Osteoblast (primary cell): ENCODE data around the gene ZNF148. TPM values are rescaled to one million over a fixed set of nuclear protein-coding genes. Genes with fewer than 3 reads are reported as not detected.

Source experiments
- DNase-seq: peaks from one replicate; pipeline ENCODE4 v3.0.0; 2011; ENCODE audit warnings: low spot score, mixed read lengths; ENCODE audit not compliant: insufficient read length; ENCODE audit errors: missing footprints
- H2AFZ ChIP-seq: 2 replicates; pipeline ENCODE4 v1.6.0; 2011; ENCODE audit warnings: mild to moderate bottlenecking, low read length
- H3K27ac ChIP-seq: 2 replicates; pipeline ENCODE4 v1.5.1; 2011; ENCODE audit warnings: mild to moderate bottlenecking, low read depth, low read length, moderate library complexity
- H3K27me3 ChIP-seq: 2 replicates; pipeline ENCODE4 v1.6.0; 2012; ENCODE audit warnings: mild to moderate bottlenecking, control low read depth, inconsistent platforms, low read length, moderate library complexity; ENCODE audit not compliant: insufficient read depth
- H3K36me3 ChIP-seq: 2 replicates; pipeline ENCODE4 v1.5.1; 2011; ENCODE audit warnings: mild to moderate bottlenecking, low read length, control low read depth, moderate library complexity; ENCODE audit not compliant: insufficient read depth
- H3K4me1 ChIP-seq: 2 replicates; pipeline ENCODE4 v1.5.1; 2011; ENCODE audit warnings: mild to moderate bottlenecking, low read length, control low read depth, moderate library complexity; ENCODE audit not compliant: insufficient read depth
- H3K4me2 ChIP-seq: 2 replicates; pipeline ENCODE4 v1.6.0; 2011; ENCODE audit warnings: mild to moderate bottlenecking, low read length; ENCODE audit not compliant: insufficient read depth
- H3K4me3 ChIP-seq: fragments of 200-600 bp; sonication (generic); 3 replicates; pipeline ENCODE4 v1.5.1; 2012; ENCODE audit warnings: mild to moderate bottlenecking, low read length, inconsistent platforms; ENCODE audit not compliant: insufficient read depth
- H3K79me2 ChIP-seq: 2 replicates; pipeline ENCODE4 v1.6.0; 2012; ENCODE audit warnings: mild to moderate bottlenecking, low read length, control low read depth, inconsistent platforms; ENCODE audit not compliant: insufficient read depth
- H3K9me3 ChIP-seq: 2 replicates; pipeline ENCODE4 v1.5.1; 2011; ENCODE audit warnings: low read depth, low read length, control low read depth
- H4K20me1 ChIP-seq: 2 replicates; pipeline ENCODE4 v1.6.0; 2012; ENCODE audit warnings: mild to moderate bottlenecking, low read length, control low read depth; ENCODE audit not compliant: insufficient read depth
- total RNA-seq: library from RNA; depleted of rRNA; stranded (reverse); fragments of >200 nt; gene quantifications from 2 replicates; pipeline ENCODE4 v1.2.3, GENCODE V29; 2012
- TF ChIP-seq, protein P1 (sequence below): IDR thresholded peaks from 2 replicates; pipeline ENCODE4 v1.5.1; 2011; ENCODE audit warnings: mild to moderate bottlenecking, low read depth, low read length, moderate library complexity; ENCODE audit errors: extremely low read depth

The ZNF148 gene
- total RNA-seq, 1 donor: 38.4 TPM

DNA sequence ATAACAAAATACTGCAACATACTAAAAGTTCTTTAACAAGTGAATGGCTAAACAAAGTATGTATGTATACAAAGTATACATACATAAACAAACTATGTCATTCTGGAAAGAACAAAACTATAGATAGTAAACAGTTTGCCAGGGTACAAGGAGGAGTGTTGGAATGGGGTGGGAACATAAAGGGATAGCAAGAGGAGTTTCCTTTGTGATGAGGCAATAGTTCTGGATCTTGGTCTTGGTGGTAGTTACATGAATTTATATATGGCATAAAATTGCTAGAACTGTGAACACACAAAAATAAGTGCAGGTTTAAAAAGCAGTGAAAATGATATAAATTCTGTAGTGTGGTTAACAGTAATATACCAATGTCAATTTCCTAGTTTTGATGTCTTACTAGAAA is 22.0 kb downstream of the ZNF148 start:
- TF ChIP-seq, protein P1, sequence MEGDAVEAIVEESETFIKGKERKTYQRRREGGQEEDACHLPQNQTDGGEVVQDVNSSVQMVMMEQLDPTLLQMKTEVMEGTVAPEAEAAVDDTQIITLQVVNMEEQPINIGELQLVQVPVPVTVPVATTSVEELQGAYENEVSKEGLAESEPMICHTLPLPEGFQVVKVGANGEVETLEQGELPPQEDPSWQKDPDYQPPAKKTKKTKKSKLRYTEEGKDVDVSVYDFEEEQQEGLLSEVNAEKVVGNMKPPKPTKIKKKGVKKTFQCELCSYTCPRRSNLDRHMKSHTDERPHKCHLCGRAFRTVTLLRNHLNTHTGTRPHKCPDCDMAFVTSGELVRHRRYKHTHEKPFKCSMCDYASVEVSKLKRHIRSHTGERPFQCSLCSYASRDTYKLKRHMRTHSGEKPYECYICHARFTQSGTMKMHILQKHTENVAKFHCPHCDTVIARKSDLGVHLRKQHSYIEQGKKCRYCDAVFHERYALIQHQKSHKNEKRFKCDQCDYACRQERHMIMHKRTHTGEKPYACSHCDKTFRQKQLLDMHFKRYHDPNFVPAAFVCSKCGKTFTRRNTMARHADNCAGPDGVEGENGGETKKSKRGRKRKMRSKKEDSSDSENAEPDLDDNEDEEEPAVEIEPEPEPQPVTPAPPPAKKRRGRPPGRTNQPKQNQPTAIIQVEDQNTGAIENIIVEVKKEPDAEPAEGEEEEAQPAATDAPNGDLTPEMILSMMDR: no peak
- Histone ChIP-seq H3K4me2 (no peak overlapping the region), H2AFZ (no peak overlapping the region), H3K4me1 (peaks cover 19% of the 10 kb centered on the region), H3K36me3 (no peaks in the 10 kb centered on the region), H3K79me2 (peaks cover 99% of the 10 kb centered on the region), H3K9me3 (no peaks in the 10 kb centered on the region), H3K4me3 (no peak overlapping the region), H3K27me3 (no peaks in the 10 kb centered on the region), H3K27ac (no peak overlapping the region), H4K20me1 (peaks cover 76% of the 10 kb centered on the region)
- DNase-seq: no peak

DNA sequence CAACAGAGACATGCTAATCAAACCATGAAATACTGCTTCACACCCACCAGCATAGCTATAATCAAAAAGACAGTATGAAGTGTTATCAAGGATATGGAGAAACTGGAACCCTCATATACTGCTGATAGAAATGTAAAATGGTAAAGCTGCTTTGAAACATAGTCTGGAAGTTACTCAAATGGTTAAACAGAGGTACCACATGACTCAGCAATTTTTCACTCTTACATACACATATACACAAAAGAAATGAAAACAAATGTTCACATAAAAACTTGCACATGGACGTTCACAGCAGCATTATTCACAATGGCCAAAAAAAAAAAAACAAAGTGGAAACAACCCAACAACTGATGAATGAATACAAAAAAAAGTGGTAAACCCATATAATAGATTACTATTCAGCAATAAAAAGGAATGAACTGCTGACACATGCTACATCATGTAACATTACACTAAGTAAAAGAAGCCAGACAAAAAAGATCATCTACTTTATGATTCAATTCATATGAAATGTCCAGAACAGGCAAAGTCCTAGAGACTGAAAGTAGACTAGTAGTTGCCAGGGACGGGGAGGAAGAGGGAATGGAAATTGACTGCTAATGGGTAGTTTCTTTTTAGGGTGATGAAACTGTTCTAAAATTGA is 23.2 kb downstream of the ZNF148 start:
- no peak for DNase-seq
- H4K20me1 ChIP-seq: peaks cover 78% of the 10 kb centered on the region
- H3K36me3 ChIP-seq: no peaks in the 10 kb centered on the region
- peaks cover 99% of the 10 kb centered on the region for H3K79me2 ChIP-seq
- H3K4me2 ChIP-seq: peak overlapping the region; percentile 25
- no peaks in the 10 kb centered on the region for H3K27me3 ChIP-seq
- H2AFZ ChIP-seq: no peak overlapping the region
- H3K9me3 ChIP-seq: no peaks in the 10 kb centered on the region
- TF ChIP-seq, protein P1: no peak
- no peak overlapping the region for H3K4me3 ChIP-seq
- peak overlapping the region; percentile 47 for H3K27ac ChIP-seq
- peaks cover 19% of the 10 kb centered on the region for H3K4me1 ChIP-seq

DNA sequence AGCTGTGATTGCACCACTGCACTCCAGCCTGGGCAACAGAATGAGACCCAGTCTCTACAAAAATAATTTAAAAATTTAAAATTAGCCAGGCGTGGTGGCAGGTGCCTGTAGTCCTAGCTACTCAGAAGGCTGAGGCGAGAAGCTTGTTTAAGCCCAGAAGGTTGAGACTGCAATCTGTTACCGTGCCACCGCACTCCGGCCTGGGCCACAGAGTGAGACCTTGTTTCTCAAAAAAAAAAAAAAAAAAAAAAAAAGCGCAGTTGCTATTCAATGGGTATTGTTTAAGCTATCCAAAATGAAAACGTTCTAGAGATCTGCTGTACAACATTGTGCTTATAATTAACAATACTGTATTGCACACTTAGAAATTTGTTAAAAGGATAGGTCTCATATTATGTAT is 24.0 kb downstream of the ZNF148 start:
- Histone ChIP-seq H3K4me2 (no peak overlapping the region), H3K4me3 (no peak overlapping the region), H2AFZ (no peak overlapping the region), H3K36me3 (no peaks in the 10 kb centered on the region), H3K9me3 (no peaks in the 10 kb centered on the region), H3K27ac (peak overlapping the region; percentile 47), H3K4me1 (peaks cover 15% of the 10 kb centered on the region), H3K79me2 (peaks cover 99% of the 10 kb centered on the region), H3K27me3 (no peaks in the 10 kb centered on the region), H4K20me1 (peaks cover 76% of the 10 kb centered on the region)
- TF ChIP-seq, protein P1: no peak
- DNase-seq: no peak

DNA sequence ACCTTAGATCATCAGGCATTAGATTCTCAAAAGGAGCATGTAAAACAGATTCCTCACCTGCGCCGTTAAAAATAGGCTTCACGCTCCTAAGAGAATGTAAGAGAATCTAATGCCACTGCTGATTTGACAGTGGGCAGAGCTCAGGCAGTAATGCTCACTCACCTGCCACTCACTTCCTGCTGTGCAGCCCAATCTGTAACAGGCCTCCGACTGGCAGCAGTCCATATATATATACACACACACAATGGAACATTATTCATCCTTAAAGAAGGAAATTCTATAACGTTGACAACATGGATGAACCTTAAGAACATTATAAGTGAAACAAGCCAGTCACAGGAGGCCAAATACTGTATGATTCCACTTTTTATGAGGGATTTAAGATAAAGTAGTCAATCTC is 24.5 kb downstream of the ZNF148 start:
- Histone ChIP-seq H3K79me2 (peaks cover 99% of the 10 kb centered on the region), H3K4me3 (no peak overlapping the region), H3K27ac (peak overlapping the region; percentile 33), H3K27me3 (no peaks in the 10 kb centered on the region), H3K36me3 (no peaks in the 10 kb centered on the region), H3K4me1 (peaks cover 15% of the 10 kb centered on the region), H2AFZ (no peak overlapping the region), H3K4me2 (no peak overlapping the region), H3K9me3 (no peaks in the 10 kb centered on the region), H4K20me1 (peaks cover 71% of the 10 kb centered on the region)
- TF ChIP-seq, protein P1: no peak
- DNase-seq: no peak
